Measurements from ENCODE around the gene FGFBP1. TPM values are rescaled to one million over a fixed set of nuclear protein-coding genes. Genes with fewer than 3 reads are reported as not detected.

Gene FGFBP1
- total RNA-seq, 1 donor from 2014 or later = not detected

Other genes starting within 250 kb of the FGFBP1 start
- 0.88 and 1.3 TPM in 2 replicates for gene BST1, start 235.7 kb downstream of the FGFBP1 start, total RNA-seq
- 213 and 216 TPM in 2 replicates for gene CD38, start 160.4 kb downstream of the FGFBP1 start, total RNA-seq
- 5.7 and 7.0 TPM in 2 replicates for gene FGFBP2, start 24.4 kb upstream of the FGFBP1 start, total RNA-seq
- not detected in 2 replicates for gene PROM1, start 145.3 kb upstream of the FGFBP1 start, total RNA-seq